ENCODE measurements around the gene TCP1.

GRCh38 chr6:159746759-159747158 is 42.6 kb downstream of the TCP1 start:
- TF ChIP-seq CTCF (conservative IDR thresholded peaks at IDR 0.05; ENCODE audit: low read depth, low read length) (no peak), EZH2 (IDR thresholded peaks at IDR 0.05; ENCODE audit: borderline replicate concordance, low read depth, low read length, poor library complexity, severe bottlenecking) (no peak)
